ENCODE data around the gene TRIM41. TPM values are rescaled to one million over a fixed set of nuclear protein-coding genes. Genes with fewer than 3 reads are reported as not detected.

Gene TRIM41
- total and polyA plus RNA-seq, 9 of the 15 experiments (the other 6 are each of a cell fraction or from before 2014, with no cell fraction given), result 1.8 to 47.6 (median 20.9) TPM

- H3K9ac ChIP-seq (ENCODE audit: insufficient read depth in 1 of 2, low read depth in 2 of 2, low read length in 2 of 2), result peak within 1 kb of the TSS; percentile 50 to 93
- 12% methylated on average over 66 of the region's 94 CpGs for WGBS (ENCODE audit: insufficient coverage, low coverage, missing lambda C conversion rate)
- no peaks in the 10 kb centered on the region for H4K20me1 ChIP-seq (replicated peaks; ENCODE audit: control insufficient read depth, insufficient read depth, low read length)
- intact Hi-C loops (cut with micrococcal nuclease), result no loop called here
- ChIA-PET POLR2A (interaction anchor here (0.6 to 5.0 kb wide), 3 partner anchors 13 to 185 kb away, joined by 3 to 69 read pairs (median 3); no protein-coding TSS in a partner anchor), CTCF (ENCODE audit: low intra/inter-chr PET ratio) (no interaction called here)
- peak within 1 kb of the TSS; percentile 56; the same call in 2 of the 3 replicates for H3K27ac ChIP-seq (ENCODE audit: extremely low read depth, low read depth, low read length)
- DNase-seq (ENCODE audit: extremely low read depth in 1 of 4, low spot score in 3 of 4) (peak; percentile 58 to 67 (median 65)), FAIRE-seq (no peak), ATAC-seq (peak; percentile 44)
- H3K9me3 ChIP-seq (replicated peaks; ENCODE audit: control insufficient read depth, insufficient read depth, low read depth, low read length), result no peaks in the 10 kb centered on the region
- H3K4me2 ChIP-seq (ENCODE audit: insufficient read depth, low read length), result peak within 1 kb of the TSS; percentile 75
- no peaks in the 10 kb centered on the region for H3K36me3 ChIP-seq (ENCODE audit: control insufficient read depth, insufficient read depth, low read length)
- no peaks in the 10 kb centered on the region for H3K27me3 ChIP-seq (ENCODE audit: control insufficient read depth in 2 of 2, insufficient read depth in 2 of 2, low read length in 2 of 2)
- H2AFZ ChIP-seq (ENCODE audit: low read depth, low read length), result peak within 1 kb of the TSS; percentile 91
- peak within 1 kb of the TSS; percentile 60 for H3K4me3 ChIP-seq
- in situ Hi-C loops (cut with MboI), result no loop called here
- peaks cover 22 to 41% of the 10 kb centered on the region in 2 experiments; a peak in 4 of 5 replicates for H3K4me1 ChIP-seq (replicated peaks in 1 of 2; ENCODE audit: control insufficient read depth in 2 of 2, insufficient read depth in 2 of 2, low read length in 2 of 2)
- H3K9me1 ChIP-seq (ENCODE audit: control insufficient read depth, insufficient read depth, low read length), result no peaks in the 10 kb centered on the region
- H3K79me2 ChIP-seq (ENCODE audit: control insufficient read depth, insufficient read depth, low read length), result no peaks in the 10 kb centered on the region
- BruUV-seq (replicated peaks), result no TSS peak
- TF ChIP-seq TAF1 (IDR thresholded peaks at IDR 0.05; ENCODE audit: control insufficient read depth, extremely low read depth, insufficient read depth, low read length, severe bottlenecking) (peak; percentile 13), CXXC5 (CRISPR knock-in tag; IDR thresholded peaks at IDR 0.05) (peak; percentile 46), ZFX (CRISPR knock-in tag; IDR thresholded peaks at IDR 0.05) (peak; percentile 51), ZNF589 (CRISPR knock-in tag; IDR thresholded peaks at IDR 0.05; ENCODE audit: low read depth) (no peak), L3MBTL2 (IDR thresholded peaks at IDR 0.05) (peak; percentile 80), NRF1 (conservative IDR thresholded peaks at IDR 0.05 in 1 of 2, IDR thresholded peaks at IDR 0.05 in 1 of 2) (peak; percentile 35 to 40; a peak in 2 of 4 replicates), E2F6 (IDR thresholded peaks at IDR 0.05; ENCODE audit: borderline replicate concordance in 1 of 2, extremely low read depth in 1 of 2, insufficient read depth in 1 of 2, insufficient read length in 1 of 2, low read depth in 1 of 2, low read length in 1 of 2, poor library complexity in 1 of 2, severe bottlenecking in 1 of 2) (peak in 1 of 2 experiments; percentile 63), NR4A1 (CRISPR knock-in tag; IDR thresholded peaks at IDR 0.05) (no peak), NR4A1 (tag; IDR thresholded peaks at IDR 0.05) (no peak), ATF7 (IDR thresholded peaks at IDR 0.05) (0 out of 2 replicates have a peak, but pooled peaks have one; percentile 12), FOXP1 (CRISPR knock-in tag; IDR thresholded peaks at IDR 0.05) (peak; percentile 39; the same call in 1 of the 2 replicates), TEAD2 (tag; IDR thresholded peaks at IDR 0.05) (no peak), HDAC1 (IDR thresholded peaks at IDR 0.05) (peak in 1 of 2 experiments; percentile 38; a peak in 1 of 4 replicates)
- TF ChIP-seq, protein P1, sequence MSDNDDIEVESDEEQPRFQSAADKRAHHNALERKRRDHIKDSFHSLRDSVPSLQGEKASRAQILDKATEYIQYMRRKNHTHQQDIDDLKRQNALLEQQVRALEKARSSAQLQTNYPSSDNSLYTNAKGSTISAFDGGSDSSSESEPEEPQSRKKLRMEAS (CRISPR knock-in tag; IDR thresholded peaks at IDR 0.05), result 0 out of 2 replicates have a peak, but pooled peaks have one; percentile 27
- TF ChIP-seq, protein P2, sequence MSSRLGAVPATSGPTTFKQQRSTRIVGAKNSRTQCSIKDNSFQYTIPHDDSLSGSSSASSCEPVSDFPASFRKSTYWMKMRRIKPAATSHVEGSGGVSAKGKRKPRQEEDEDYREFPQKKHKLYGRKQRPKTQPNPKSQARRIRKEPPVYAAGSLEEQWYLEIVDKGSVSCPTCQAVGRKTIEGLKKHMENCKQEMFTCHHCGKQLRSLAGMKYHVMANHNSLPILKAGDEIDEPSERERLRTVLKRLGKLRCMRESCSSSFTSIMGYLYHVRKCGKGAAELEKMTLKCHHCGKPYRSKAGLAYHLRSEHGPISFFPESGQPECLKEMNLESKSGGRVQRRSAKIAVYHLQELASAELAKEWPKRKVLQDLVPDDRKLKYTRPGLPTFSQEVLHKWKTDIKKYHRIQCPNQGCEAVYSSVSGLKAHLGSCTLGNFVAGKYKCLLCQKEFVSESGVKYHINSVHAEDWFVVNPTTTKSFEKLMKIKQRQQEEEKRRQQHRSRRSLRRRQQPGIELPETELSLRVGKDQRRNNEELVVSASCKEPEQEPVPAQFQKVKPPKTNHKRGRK (tag; IDR thresholded peaks at IDR 0.05), result no peak
- TF ChIP-seq, protein P3, sequence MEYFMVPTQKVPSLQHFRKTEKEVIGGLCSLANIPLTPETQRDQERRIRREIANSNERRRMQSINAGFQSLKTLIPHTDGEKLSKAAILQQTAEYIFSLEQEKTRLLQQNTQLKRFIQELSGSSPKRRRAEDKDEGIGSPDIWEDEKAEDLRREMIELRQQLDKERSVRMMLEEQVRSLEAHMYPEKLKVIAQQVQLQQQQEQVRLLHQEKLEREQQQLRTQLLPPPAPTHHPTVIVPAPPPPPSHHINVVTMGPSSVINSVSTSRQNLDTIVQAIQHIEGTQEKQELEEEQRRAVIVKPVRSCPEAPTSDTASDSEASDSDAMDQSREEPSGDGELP (CRISPR knock-in tag; IDR thresholded peaks at IDR 0.05; ENCODE audit: borderline replicate concordance), result peak; percentile 35; the same call in 1 of the 2 replicates
Observed at GRCh38 chr5:181204826-181205760, 18.0 kb upstream of the TRIM41 start, which contains the start of gene TRIM7. TRIM7 (minus strand) TSS chr5:181205196; CDS start chr5:181205110, 86 bp downstream.

All from K562 (cell line).